Uterus (tissue), 2 donors: ENCODE results near the gene BAD.

Experiments
- CTCF ChIP-seq, 4 experiments: fragments of 200-600 bp in 2 of 4; fragments of 450-650 bp in 2 of 4; sonication (generic) in 2 of 4; IDR thresholded peaks; one replicate each; pipeline ENCODE4 v1.5.1; 2016 to 2019; ENCODE audit warnings: antibody characterized with exemption in 4 of 4, mild to moderate bottlenecking in 2 of 4, moderate library complexity in 1 of 4
- POLR2A ChIP-seq, 2 donors: fragments of 450-650 bp; IDR thresholded peaks; one replicate each; pipeline ENCODE4 v1.6.1; 2016; ENCODE audit warnings: antibody characterized with exemption in 2 of 2, mild to moderate bottlenecking in 1 of 2, moderate library complexity in 1 of 2

GRCh38 chr11:64238999-64239398, 45.5 kb downstream of the BAD start:
- TF ChIP-seq CTCF (IDR thresholded peaks at IDR 0.05) (no peak), POLR2A (IDR thresholded peaks at IDR 0.05) (no peak)
